ENCODE results near the gene FAM117B.

- TF ChIP-seq CTCF (IDR thresholded peaks at IDR 0.05) (no peak), POLR2A (IDR thresholded peaks at IDR 0.05) (no peak)
These were observed 174.0 kb downstream of the FAM117B start for GRCh38 chr2:202808754-202809153.

All from sigmoid colon (tissue), 3 donors.